ENCODE measurements around the gene FYB1. TPM values are rescaled to one million over a fixed set of nuclear protein-coding genes. Genes with fewer than 3 reads are reported as not detected.

FYB1 gene
- total RNA-seq, 1 experiment from 2014 or later = not detected

DNA sequence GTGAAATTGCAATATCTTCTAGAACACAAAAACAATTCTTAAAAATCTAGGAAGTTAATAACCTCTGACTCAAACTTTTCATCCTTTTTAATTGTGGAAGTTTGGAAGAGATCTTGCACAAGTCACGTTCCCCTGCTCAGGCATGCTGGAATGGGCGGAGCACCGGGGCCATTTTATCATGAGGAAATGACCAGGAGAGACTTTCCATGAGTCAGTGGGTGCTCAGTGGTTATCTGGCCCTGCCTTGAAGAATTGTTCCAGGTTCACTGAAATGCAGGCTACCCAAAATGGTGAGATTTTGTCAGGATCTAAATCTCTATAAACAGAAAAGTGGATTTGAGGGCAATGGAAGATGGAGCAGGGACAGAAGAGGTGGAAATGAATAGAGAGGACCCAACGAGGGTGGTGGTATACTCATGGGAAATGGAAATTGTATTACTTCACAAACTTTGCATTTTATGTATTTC, 61.2 kb downstream of the FYB1 start:
- H3T11ph ChIP-seq (ENCODE audit: low read length) = no peak overlapping the region
- no peak overlapping the region for H4K91ac ChIP-seq (ENCODE audit: insufficient read length, low read depth, low read length)
- TF ChIP-seq, protein P1, sequence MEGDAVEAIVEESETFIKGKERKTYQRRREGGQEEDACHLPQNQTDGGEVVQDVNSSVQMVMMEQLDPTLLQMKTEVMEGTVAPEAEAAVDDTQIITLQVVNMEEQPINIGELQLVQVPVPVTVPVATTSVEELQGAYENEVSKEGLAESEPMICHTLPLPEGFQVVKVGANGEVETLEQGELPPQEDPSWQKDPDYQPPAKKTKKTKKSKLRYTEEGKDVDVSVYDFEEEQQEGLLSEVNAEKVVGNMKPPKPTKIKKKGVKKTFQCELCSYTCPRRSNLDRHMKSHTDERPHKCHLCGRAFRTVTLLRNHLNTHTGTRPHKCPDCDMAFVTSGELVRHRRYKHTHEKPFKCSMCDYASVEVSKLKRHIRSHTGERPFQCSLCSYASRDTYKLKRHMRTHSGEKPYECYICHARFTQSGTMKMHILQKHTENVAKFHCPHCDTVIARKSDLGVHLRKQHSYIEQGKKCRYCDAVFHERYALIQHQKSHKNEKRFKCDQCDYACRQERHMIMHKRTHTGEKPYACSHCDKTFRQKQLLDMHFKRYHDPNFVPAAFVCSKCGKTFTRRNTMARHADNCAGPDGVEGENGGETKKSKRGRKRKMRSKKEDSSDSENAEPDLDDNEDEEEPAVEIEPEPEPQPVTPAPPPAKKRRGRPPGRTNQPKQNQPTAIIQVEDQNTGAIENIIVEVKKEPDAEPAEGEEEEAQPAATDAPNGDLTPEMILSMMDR (conservative IDR thresholded peaks at IDR 0.05) = no peak
- no peak overlapping the region for H2BK5ac ChIP-seq (ENCODE audit: insufficient read length, low read length)
- H3K27ac Mint-ChIP-seq = no peak overlapping the region
- no peaks in the 10 kb centered on the region for H4K20me1 ChIP-seq (ENCODE audit: control insufficient read depth, insufficient read depth, insufficient read length)
- no peaks in the 10 kb centered on the region for H3K79me2 ChIP-seq (ENCODE audit: insufficient read depth, low read length)
- H3K14ac ChIP-seq (ENCODE audit: insufficient read depth, low read length) = no peak overlapping the region
- no peak overlapping the region for H2BK20ac ChIP-seq (ENCODE audit: low read depth, low read length, poor library complexity, severe bottlenecking)
- H3K4me1 Mint-ChIP-seq = no peaks in the 10 kb centered on the region
- no peaks in the 10 kb centered on the region for H3K4me1 ChIP-seq (ENCODE audit: insufficient read depth, low read length)
- no peaks in the 10 kb centered on the region for H3K23me2 ChIP-seq (ENCODE audit: insufficient read length, low read depth, low read length, poor library complexity, severe bottlenecking)
- no peak overlapping the region for H3K4me3 Mint-ChIP-seq
- H2BK12ac ChIP-seq (ENCODE audit: insufficient read length, low read depth, low read length) = no peak overlapping the region
- H3K27ac ChIP-seq (ENCODE audit: insufficient read length, low read depth, low read length) = no peak overlapping the region
- no peak overlapping the region for H2AK5ac ChIP-seq (ENCODE audit: insufficient read length, low read length)
- WGBS (ENCODE audit: extremely low coverage, insufficient read length, low lambda C conversion rate) = no CpG with 5 or more reads among the region's 4 CpGs
- no peak overlapping the region for H3K23ac ChIP-seq (ENCODE audit: insufficient read length, low read depth, low read length)
- H4K8ac ChIP-seq (replicated peaks; ENCODE audit: insufficient read length, low read depth, low read length) = no peak overlapping the region
- no peak overlapping the region for H3K18ac ChIP-seq (ENCODE audit: insufficient read length, low read depth, low read length)
- no peaks in the 10 kb centered on the region for H3K36me3 Mint-ChIP-seq (ENCODE audit: insufficient read depth in 1 of 3, low read depth in 3 of 3)
- H3K4me2 ChIP-seq (ENCODE audit: insufficient read depth, insufficient read length, low read length) = no peak overlapping the region
- H3K9me3 Mint-ChIP-seq = no peaks in the 10 kb centered on the region
- H3K79me1 ChIP-seq (ENCODE audit: insufficient read depth, low read depth, low read length, poor library complexity, severe bottlenecking) = no peaks in the 10 kb centered on the region
- H3K27me3 ChIP-seq (ENCODE audit: insufficient read depth, low read length) = no peaks in the 10 kb centered on the region
- no peak overlapping the region for H2BK15ac ChIP-seq (ENCODE audit: low read depth, low read length)
- H3K9me3 ChIP-seq (ENCODE audit: control insufficient read depth, low read depth, low read length) = no peaks in the 10 kb centered on the region
- H3K4ac ChIP-seq (ENCODE audit: low read depth, low read length) = no peak overlapping the region
- H2BK120ac ChIP-seq (ENCODE audit: low read depth, low read length, poor library complexity, severe bottlenecking) = no peak overlapping the region
- no peak for DNase-seq
- H4K5ac ChIP-seq (ENCODE audit: insufficient read length, low read depth, low read length) = no peak overlapping the region
- no peak overlapping the region for H3K9ac ChIP-seq (ENCODE audit: extremely low read depth, insufficient read length, low read length)
- no peak overlapping the region for H2AFZ ChIP-seq (ENCODE audit: low read length)
- H3K27me3 Mint-ChIP-seq (ENCODE audit: low read depth) = no peaks in the 10 kb centered on the region; the same call in 1 of the 2 replicates
- H3K56ac ChIP-seq (ENCODE audit: insufficient read length, low read depth, low read length) = no peak overlapping the region

All from H9 (cell line).